ENCODE results near the gene RPL18A. TPM values are rescaled to one million over a fixed set of nuclear protein-coding genes. Genes with fewer than 3 reads are reported as not detected.
A peak's percentile ranks its signal among the peaks of the same experiment; 100 is the strongest.

The RPL18A gene
- 1,265 and 1,315 TPM in 2 replicates for total RNA-seq

DNA sequence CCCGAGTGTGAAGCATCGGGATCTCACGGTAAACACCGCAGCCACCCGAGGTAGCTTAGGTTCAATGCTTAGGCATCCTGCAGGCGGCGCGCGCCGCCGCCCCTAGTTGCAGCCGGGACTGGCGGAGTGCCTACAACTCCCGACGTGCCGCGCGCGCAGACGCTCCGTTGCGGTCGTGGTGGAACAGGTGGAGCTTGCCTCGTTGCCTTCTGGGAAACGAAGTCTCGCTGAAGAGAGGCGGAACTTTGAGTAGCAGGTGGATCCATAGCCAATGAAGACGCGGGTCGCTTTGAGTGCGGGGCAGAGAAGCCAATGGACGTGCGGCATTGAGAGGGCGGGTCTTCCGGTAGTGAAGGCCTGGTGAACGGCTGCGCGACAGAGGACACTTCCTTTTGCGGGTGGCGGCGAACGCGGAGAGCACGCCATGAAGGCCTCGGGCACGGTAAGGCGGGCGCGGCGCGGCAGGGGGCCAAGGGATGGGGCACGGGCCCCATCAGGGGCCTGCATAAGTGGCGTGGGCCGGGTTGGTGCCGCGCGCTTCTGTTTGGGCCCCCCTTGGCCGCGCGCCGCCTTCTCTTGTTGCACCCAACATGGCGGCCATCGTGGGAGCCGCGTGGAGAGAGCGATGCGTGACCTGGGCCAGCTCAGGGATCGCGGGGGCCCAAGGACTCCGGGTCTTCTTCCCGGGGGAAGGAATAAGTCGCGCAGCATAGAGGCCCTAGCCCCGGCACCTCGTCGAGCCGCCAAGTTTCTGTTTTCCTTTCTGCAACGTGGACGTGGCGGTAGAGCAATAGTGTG lies at the start of gene RPL18A:
RPL18A (plus strand) TSS at position 378 of the 798 bp plus-strand sequence; CDS start at position 425, 47 bp downstream.
- peak; percentile 99 to 100 for DNase-seq (ENCODE audit: low read depth in 2 of 2)

GRCh38 chr19:17811103-17811502 lies 48.6 kb upstream of the RPL18A start:
- DNase-seq (ENCODE audit: low read depth in 2 of 2), result no peak

- no peak for DNase-seq (ENCODE audit: low read depth in 2 of 2)
Observed at GRCh38 chr19:17811681-17812080, 48.0 kb upstream of the RPL18A start.

- DNase-seq (ENCODE audit: low read depth in 2 of 2), result no peak
Observed at GRCh38 chr19:17812099-17812498, 47.6 kb upstream of the RPL18A start.

DNA sequence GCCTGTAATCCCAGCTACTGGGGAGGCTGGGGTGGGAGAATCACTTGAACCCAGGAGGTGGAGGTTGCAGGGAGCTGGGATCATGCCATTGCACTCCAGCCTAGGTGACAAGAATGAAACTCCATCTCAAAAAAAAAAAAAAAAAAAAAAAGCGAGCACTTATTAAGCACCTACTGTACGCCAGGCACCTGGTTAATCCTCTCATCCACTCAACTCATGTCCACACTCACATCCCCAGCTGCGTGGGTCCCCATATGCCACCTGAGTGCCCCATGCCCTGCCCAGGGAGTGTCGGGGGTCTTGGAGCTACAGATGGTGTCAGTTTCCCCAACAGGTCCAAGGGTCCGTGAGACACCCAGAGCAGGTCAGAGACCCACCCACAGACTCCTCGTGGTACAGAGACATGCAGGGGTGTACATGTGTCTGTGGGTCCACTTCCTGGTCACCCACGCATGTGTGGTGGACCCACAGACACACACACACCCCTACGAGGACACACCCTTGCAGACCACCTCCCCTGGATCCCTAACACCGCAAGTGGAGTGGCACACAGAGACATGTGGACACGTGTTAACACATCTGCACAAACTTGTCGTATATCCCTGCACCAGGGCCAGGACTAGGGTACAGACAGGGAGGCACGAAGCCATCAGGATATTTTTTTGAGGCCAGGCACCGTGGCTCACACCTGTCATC lies 41.9 kb upstream of the RPL18A start:
- DNase-seq (ENCODE audit: low read depth in 2 of 2), result no peak

- DNase-seq (ENCODE audit: low read depth in 2 of 2), result no peak
Observed at GRCh38 chr19:17821190-17821589, 38.5 kb upstream of the RPL18A start, which contains the start of gene INSL3. TSS of gene INSL3 (minus strand) at chr19:17821519. CDS start at chr19:17821506, 13 bp downstream.

- no peak for DNase-seq (ENCODE audit: low read depth in 2 of 2)
Observed at GRCh38 chr19:17824339-17824738, 35.4 kb upstream of the RPL18A start.

GRCh38 chr19:17826508-17827056 lies 33.1 kb upstream of the RPL18A start:
- DNase-seq (ENCODE audit: low read depth in 2 of 2), result no peak

DNA sequence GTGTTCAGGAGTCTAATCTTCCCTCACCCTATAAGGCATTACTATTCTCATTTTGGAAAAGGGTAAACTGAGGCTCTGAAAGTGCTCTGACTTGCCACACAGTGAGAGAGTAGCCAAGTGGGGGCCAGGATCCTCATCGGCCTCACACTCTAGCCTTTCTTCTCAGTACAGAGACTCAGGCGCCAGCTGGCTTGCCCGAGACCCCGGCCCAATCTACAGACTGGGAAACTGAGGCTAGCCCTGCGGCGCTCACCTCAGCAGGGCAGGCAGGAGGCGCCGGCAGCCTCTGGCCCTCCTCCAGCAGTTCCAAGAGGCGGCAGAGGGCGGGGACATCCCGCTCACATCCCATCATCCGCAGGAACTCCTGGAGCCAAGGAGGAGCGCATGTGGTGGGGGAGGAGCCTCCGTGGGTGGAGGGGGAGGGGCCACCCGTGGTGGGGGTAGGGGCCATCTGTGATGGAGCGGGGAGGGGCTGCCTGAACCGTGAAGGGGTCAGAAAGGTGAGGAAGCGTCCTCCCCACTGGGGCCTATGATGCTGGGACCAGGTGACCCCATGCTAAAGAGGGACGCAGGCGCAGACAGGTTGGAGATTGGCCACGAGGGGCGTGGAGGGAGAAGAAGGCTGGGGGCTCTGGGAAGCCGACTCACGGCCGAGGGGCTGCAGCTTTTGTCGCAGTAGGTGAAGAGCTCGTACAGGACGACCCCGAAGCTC lies 29.7 kb upstream of the RPL18A start:
- DNase-seq (ENCODE audit: low read depth in 2 of 2), result no peak

GRCh38 chr19:17830567-17831418 lies 28.9 kb upstream of the RPL18A start:
- DNase-seq (ENCODE audit: low read depth in 2 of 2), result peak; percentile 48 to 53

DNA sequence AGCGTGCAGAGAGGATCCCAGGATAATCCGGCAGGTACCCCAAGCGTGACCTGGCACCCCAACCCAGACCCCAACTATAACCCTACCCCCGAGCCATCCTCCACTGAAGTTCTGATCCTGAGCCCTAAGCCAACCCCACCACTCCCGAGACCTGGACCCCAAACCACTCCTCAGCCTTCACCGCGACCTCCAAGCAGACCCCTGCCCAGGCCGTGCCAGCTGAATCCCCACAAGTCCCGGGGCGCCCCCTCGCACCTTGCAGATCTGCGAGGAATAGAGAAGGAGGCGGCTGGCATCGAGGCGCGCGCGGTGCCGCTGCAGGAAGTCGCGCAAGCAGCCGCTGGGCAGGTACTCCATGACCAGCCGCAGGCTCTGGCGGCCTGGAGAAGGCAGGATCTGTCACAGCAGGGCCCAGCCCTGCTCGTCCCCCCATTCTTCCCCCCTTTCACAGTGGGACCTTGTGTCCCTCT lies 28.3 kb upstream of the RPL18A start:
- DNase-seq (ENCODE audit: low read depth in 2 of 2), result no peak

DNA sequence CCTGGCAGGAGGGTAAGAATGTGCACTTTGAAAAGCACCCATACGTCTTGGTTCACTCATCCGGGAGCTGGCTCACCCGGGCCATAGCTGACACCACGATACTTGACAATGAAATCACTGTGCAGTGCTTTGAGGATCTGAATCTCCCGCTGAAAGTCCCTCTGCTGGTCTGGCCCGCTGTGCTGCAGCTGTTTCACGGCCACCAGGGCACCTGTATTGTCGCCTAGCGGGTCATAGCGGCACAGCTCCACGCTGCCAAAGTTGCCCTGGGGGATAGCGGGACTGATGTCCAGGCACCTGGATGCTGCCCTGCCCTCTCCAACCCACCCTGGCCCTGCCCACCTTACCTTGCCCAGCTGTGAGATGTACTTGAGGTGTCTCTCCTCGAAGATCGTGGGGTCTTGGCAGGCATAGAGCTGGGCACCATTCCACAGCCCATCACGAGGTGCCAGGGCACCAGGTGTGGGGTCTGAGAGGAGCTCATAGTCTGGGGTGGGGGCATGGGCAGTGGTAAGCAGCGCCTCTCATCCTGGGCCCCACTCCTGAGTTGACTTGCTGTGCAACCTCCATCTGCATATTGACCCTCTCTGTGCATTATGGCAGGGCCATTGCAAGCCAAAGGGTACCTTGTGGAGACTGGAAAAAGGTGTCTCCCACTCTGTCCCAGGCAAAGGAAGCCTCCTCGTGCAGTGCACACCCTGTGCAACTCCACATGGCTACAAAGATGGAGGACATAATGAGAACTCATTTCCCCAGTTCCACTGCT lies 27.1 kb upstream of the RPL18A start:
- DNase-seq (ENCODE audit: low read depth in 2 of 2), result no peak

DNA sequence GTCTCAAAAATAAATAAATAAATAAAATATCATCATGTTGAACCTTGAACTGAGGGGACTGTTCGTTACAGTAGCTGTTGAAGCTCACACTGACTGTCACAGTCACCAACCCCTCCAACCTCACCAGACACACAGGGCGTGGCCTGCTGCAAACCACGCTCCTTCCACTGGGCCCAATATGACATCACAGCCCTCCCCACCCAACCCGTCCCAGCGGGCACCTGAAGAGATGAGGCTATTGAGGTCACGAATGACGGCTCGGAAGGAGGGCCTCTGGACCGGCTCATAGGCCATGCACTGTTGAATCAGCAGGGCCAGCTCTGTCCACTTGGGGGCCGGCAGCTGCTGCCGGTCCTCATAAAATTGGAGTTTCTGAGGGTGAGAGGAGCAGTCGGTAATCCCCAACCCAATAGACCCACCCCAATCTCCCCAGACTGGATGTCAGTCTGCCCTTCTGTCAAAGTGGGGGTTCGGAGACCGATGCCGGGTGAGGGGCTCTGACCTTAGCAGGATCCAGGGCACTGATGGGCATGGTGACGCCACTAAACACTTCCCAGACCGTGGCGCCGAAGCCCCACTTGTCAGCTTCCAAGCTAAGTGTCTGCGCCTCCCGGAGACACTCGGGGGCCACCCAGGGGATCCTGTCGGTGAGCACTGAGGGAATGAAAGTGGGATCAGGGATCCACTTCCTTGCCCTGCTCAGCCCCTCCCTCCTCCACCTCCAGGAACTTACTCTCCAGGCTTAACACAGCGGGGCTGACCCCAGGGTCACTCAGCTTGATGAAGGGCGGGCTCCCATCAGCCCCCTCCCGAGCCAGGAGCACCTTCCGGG lies 25.1 kb upstream of the RPL18A start:
- no peak for DNase-seq (ENCODE audit: low read depth in 2 of 2)

GRCh38 chr19:17835182-17836006 lies 24.3 kb upstream of the RPL18A start:
- no peak for DNase-seq (ENCODE audit: low read depth in 2 of 2)

DNA sequence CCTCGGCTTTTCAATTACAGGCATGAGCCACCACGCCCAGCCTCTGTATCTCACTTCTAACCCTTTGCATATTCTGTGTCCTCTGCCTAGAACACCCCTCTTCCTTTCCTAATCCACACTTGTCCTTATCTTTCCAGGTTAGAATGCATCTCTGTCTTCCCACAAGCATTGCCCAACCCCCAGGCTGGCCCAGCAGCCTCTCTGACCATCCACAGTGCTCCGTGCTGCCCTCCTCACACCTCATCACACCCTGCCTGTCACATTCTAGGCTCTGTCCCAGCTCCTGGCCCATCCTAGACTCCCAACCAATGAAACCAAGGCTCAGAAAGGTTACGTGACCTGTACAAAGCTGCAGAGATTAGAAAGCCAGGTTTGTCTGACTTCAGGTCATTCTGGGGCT lies 23.2 kb upstream of the RPL18A start:
- DNase-seq (ENCODE audit: low read depth in 2 of 2), result no peak

GRCh38 chr19:17837972-17838371 lies 21.7 kb upstream of the RPL18A start:
- DNase-seq (ENCODE audit: low read depth in 2 of 2), result no peak

GRCh38 chr19:17840019-17840418 lies 19.7 kb upstream of the RPL18A start:
- no peak for DNase-seq (ENCODE audit: low read depth in 2 of 2)

DNA sequence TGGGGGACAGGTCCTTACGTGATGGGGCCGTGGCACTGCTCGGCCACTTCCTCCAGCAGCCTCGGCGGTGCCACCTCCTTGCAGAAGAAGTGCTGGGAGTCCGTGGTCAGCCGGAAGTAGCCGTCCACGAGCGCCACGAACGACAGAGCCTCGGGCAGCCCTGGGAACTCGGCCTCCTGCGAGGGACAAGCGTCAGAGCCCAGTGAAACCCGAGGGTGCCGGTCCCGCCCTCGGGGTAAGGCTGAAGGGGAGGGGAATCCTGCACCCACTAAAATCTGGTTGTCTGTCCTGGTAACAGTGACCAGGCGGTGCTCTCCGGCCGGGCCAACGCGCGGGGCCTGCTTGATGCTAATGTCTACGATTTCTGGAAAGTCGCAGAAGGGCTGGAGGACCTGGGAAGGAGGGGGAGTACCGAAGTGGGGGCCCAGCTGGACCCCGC lies 18.3 kb upstream of the RPL18A start:
- DNase-seq (ENCODE audit: low read depth in 2 of 2), result no peak

Measured in dermis microvascular lymphatic vessel endothelial cell (primary cell).